HL-60/S4 treated with phorbol 12-myristate 13-acetate at 8.2 ng/mL for 4 days and 3 days (cell line): ENCODE results near the gene ZCCHC18.
"Not testable (repeated sequence)": the region's sequence is repeated elsewhere in the genome, so short reads cannot be mapped to it uniquely, and the experiment has no call there.

Experiments
- in situ Hi-C: fragments of 300-500 bp; cut with MboI; formaldehyde crosslinking; loops from 2 replicates; pipeline ENCODE4 v1.15.0; 2022; ENCODE audit warnings: low sequenced_read_pairs

The ZCCHC18 gene

DNA sequence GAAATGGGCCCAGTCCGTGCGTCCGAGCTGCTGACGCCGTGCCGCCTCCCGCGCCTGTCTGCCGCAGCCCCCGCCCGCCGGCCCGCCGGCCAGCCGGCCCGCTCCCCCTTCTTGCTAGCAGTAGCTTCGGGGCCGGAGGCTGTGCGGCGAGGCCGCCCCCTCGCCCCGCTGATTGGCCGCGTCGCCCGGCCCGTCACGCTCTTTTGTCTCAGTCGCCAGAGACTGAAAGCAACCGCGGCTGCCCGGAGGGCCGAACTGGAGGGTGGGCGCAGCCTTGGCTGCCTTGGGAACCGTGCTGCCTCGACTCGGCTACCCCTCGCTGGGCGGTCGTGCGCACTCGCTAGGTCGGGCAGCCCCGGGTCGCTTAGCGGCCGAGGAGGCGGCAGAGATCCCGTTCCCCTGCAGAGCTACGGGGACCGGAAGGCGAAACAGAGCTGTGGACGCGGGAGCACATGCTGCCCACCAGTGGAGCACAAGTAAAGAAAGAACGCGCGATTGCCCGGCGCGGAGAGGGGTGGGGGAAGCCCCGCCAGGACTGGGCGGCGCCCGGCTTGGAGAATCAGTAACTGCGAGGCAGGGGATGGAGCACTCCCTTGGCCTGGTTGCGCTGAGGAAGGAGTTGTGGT lies at the start of gene ZCCHC18:
ZCCHC18 (plus strand) TSS at position 198 of the 626 bp plus-strand sequence. CDS start 1,589 bp downstream, outside the sequence.
- in situ Hi-C loops = no loop called here

GRCh38 chrX:104062636-104063035 lies 49.7 kb upstream of the ZCCHC18 start:
- in situ Hi-C loops = not testable (repeated sequence)

DNA sequence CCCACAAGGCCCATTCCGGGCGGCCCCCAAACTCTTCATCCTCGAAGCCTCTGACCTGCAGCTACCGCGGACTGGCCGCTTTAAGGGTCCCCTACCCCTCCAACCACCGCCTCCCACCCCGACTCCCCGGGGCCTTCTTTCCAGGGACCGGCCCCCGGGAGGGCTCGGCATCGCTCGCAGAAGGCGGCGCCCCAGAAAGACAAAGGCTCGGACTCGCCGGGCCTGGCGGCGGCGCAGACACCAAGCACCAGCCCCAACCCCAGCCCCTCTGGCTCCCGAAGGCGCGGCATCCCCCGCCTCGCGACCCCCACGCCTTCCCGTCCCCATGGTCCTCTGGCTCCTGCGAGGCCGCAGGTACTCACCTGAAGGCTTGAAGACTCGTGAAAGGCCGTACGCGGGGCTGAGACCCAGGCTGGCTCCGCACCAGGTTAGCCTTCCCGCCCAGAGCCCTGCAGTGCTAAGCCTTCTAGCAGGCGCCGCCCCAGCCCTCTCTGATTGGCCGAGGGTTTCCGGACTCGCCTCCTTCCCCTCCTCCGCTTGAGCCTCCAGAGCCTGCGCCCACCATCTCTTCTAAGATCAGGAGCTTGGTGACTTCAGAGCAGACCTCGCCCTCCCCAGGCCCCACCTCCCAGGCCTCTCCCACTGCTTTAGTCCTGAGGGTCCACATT lies 36.4 kb upstream of the ZCCHC18 start, which contains the start of gene TMSB15C:
TMSB15C (minus strand) TSS at position 459 of the 668 bp plus-strand sequence.
- in situ Hi-C loops = not testable (repeated sequence)

DNA sequence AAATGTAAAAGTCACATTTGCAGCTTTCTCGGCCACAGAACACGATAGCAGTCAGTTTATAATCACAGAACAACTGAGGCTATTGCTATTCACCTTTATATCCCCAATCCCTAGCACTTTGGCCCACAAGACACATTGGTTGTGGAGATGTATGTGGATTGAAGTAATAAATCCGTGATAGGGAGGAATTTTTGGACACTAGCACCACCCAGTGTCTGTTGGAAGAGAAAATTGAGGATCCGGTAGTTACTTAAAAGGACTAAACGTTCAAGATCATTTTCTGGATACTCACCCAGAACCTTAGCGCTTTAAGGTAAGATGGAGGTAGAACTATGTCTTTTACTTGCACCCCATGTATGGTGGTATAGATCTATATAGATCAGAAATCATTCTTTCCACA lies 34.5 kb upstream of the ZCCHC18 start:
- in situ Hi-C loops = not testable (repeated sequence)

DNA sequence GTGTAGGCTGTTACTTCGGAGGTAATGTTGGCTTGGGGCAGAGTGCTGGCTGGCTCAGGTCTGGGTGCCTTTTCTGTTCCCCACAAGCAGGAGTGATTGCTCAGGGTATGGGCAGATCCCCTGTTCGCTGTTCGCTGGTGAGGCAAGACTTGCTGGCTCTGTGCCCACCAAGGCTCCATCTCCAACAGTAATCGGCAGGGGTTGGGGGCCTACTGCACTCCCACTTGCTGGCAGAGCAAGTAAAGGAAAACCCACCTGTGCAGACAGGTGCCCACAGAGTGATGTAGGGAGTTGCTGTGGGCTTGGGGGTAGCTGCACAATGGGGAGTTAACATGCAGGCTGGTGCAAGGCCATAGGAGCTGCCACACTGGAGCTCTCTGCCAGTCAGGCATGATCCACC lies 28.3 kb upstream of the ZCCHC18 start:
- in situ Hi-C loops = no loop called here

DNA sequence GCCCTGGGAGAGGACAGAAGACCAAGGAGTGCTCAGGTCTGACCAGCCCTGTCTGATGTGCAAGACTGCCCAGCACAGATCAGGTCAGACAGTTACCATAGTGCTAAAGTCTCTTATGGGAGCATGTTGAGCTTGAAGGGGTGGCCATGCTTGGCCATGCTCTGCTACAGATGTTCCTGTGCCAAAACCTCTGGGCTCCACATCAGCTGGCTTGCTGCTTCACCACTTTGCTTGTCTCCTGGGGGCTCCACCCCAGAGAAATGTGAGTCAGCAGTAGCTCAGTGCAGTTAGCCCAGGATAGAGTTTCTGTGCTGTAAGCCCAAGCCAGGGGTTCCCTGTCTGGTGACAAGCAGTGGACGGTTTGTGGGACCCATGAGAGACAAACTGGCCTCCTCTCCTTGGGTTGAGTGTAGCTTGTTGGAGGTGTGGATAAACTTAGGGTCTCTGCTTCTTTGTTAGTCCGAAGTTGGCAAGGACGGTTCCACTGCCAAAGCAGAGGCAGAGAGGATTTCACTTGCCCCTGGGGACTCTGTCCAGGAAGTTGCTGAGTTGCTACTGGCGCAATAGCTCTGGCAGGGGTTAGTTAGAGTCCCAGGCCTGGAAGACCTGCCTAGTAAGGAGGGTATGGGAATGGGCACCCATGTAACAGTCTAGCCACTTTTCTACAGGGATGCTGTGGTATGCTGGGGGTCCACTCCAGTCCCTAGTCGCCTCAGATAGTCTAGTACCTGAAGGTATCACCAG lies 27.6 kb upstream of the ZCCHC18 start:
- in situ Hi-C loops = no loop called here

GRCh38 chrX:104085477-104085876 lies 26.8 kb upstream of the ZCCHC18 start:
- in situ Hi-C loops = no loop called here

GRCh38 chrX:104085919-104086318 lies 26.4 kb upstream of the ZCCHC18 start:
- in situ Hi-C loops = no loop called here

DNA sequence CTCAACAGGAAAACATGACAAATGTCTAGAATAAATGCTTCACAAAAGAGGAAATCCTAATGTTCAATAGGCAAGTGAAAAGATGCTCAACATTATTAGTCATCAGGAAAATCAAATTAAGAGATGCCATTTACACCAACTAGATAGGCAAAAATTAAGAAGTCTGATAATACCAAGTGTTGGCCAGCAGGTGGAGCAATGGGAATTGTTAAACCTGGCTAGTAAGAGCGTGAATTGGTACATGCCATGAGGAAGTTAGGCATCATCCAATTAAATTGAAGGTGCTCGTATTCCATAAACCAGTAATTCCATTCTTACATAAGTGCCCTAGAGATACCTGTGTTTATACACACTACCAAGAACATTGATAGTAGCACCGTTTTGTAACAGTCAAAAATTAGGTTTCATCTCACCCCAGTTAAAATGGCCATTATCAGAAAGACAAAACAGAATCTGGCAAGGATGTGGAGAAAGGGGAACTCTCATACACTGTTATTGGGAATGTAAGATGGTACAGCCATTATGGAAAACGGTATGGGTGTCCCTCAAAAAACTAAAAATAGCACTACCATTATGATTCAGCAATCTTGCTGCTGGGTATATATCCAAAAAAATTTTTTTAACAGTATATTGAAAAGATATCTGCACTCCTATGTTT lies 14.0 kb upstream of the ZCCHC18 start:
- in situ Hi-C loops = no loop called here

DNA sequence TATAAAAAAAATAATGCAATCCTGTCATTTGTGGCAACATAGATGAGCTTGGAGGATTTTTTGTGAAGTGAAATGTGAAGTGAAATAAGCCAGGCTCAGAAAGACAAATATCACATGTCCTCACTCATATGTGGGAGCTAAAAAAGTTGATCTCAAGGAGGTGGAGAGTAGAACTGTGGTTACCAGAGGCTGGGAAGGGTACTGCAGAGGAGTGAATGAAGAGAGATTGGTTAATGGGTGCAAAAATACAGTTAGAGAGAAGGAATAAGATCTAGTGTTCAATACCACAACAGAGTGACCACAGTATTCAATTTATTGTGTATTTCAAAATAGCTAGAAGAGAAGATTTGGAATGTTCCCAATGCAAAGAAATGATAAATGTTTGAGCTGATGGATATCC lies 13.4 kb upstream of the ZCCHC18 start:
- in situ Hi-C loops = no loop called here

DNA sequence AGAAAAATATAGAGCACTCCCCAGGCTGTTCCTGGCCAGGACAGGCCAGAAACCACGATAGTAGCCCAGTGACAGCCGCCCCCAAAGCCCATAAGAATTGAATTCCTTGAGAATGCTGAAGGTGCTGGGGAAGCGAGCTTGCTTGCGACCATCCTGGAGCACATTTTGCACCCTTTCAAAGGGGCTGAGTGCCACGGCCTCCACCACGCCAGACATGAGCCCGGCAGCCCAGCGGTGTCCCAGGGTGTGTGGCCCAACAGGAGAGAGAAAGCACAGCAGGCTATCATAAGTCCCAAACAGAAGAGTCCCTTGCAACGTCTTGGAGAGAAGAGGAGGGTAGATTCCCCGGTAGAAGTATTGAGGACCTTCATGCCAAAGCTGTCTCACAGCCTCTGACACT lies 7.6 kb upstream of the ZCCHC18 start:
- in situ Hi-C loops = no loop called here

DNA sequence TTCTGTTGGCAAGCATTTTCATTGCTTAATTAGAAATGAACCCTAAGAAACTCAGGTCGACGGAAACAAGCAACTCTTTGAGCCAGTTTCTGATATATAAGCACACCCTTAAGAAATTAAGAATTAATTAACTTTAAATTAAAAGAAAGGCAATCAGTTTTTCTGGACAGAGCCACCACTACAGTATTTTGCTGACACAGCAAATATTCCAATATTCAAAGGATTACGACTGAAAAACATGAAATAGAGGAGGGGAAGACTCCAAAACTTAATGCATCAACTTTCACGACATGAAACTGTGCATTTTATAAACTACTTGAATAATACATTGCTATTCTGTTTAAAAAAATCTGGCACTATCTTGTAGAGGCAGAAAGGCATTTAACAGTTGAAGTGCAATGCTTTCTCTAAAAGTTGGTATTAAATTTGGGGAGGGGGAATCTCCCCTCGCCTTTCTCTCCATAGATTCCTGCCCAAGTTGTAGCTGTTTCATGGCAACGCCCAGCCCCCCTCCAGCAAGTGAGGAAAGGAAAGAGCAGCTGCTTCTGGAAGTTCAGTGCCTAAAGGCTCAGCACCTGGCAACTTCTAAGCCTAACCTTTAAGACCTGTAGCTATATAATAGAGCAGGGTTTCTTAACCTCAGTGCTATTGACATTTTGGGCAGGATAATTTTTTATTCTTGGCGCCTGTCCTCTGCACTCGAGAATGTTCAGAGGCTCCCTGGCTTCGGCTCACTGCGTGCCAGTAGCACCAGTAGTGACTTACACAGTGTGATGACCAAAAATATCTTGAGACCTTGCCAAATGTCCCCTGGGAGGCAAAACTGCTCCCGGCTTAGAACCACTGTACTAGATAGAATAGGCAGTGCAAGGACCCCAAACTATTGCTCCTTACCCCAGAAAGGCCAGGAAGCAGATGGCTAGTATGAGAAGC lies 6.7 kb upstream of the ZCCHC18 start:
- in situ Hi-C loops = no loop called here

GRCh38 chrX:104108955-104109354 lies 3.4 kb upstream of the ZCCHC18 start:
- in situ Hi-C loops = no loop called here

GRCh38 chrX:104110491-104111240 lies 1.7 kb upstream of the ZCCHC18 start:
- in situ Hi-C loops = not testable (repeated sequence)

DNA sequence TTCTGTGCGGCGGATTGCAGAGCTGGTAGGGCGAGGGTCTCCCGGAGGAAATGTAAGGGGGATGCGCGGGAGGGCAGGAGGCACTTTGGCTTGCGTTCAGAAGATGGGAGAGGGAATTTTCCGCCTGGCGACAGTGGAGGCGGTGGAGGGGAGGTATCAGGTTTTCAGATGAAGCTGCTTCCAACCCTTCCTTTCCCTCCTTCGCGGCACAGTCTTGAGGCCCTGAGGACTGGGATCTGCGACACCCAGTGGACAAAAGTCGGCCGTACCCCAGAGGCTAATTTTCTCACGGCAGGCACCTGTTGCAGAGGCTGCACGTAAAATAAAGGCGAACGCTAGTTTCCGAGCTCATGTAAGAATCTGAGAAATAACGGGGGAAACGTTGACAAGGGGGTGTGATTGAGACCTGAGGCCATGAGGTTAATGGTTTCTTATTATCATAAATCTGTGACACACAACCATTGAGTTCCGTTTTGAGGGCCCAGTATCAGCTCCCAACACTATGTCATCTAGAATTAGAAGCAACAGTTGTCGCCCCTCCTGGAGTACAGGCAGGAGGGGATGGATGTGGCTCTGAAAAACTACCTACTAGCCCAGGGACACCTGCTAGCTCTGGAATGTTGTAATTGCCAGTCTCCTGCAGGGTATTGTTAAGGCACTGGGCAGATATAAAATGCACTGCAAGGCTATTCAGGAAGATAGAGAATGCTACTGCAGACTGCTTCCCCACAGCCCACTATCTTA lies 1.1 kb downstream of the ZCCHC18 start:
- in situ Hi-C loops = no loop called here

- in situ Hi-C loops = no loop called here
Measured at GRCh38 chrX:104117759-104118158, 5.4 kb downstream of the ZCCHC18 start.

- in situ Hi-C loops = no loop called here
Measured at GRCh38 chrX:104118765-104119164, 6.4 kb downstream of the ZCCHC18 start.

DNA sequence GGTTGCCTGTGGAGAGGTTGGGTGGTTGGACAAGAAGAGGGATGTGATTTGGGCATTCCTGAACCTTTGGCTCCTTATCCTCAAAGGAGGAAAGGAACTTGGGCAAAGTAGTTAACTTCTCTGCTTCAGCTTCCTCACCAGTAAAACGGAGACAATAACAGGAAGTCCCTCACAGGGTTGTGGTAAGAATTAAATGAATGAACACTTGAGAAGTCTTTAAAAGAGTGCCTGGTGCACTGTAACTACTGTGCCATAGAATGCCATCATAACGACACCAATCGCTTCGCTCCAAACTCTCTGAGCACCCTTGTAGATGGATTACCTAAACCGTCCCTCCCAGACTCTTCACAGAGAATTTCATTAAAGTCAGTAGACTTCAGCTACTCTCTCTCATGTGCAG lies 10.5 kb downstream of the ZCCHC18 start:
- in situ Hi-C loops = no loop called here

- in situ Hi-C loops = no loop called here
Measured at GRCh38 chrX:104126856-104127255, 14.5 kb downstream of the ZCCHC18 start.
